WI38 (cell line): ENCODE results near the gene USP48.

Experiments
- H3K4me3 ChIP-seq: 2 replicates; pipeline ENCODE4 v1.5.1; 2011; ENCODE audit warnings: low read depth, mild to moderate bottlenecking, control low read depth, low read length
- TF ChIP-seq, protein P1 (sequence below): IDR thresholded peaks from 2 replicates; pipeline ENCODE4 v1.5.1; 2012; ENCODE audit warnings: low read depth, mild to moderate bottlenecking, control low read depth, low read length

USP48 gene

DNA sequence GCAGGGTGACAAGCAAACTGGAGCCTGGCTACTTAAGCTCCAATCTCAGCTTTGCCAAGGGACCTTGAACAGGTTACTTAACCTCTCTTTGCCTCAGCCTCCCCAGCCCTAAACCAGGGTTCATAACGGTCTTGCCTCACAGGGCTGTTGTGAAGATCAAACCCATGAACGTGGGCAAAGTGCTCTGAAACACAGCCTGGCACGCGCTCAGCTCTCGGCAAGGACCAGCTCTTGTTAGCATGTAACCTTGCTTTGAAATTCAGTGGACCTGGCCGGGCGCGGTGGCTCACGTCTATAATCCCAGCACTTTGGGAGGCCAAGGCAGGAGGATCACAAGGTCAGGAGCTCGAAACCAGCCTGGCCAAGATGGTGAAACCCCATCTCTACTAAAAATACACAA lies 138.6 kb downstream of the USP48 start:
- H3K4me3 ChIP-seq, result no peak overlapping the region
- TF ChIP-seq, protein P1, sequence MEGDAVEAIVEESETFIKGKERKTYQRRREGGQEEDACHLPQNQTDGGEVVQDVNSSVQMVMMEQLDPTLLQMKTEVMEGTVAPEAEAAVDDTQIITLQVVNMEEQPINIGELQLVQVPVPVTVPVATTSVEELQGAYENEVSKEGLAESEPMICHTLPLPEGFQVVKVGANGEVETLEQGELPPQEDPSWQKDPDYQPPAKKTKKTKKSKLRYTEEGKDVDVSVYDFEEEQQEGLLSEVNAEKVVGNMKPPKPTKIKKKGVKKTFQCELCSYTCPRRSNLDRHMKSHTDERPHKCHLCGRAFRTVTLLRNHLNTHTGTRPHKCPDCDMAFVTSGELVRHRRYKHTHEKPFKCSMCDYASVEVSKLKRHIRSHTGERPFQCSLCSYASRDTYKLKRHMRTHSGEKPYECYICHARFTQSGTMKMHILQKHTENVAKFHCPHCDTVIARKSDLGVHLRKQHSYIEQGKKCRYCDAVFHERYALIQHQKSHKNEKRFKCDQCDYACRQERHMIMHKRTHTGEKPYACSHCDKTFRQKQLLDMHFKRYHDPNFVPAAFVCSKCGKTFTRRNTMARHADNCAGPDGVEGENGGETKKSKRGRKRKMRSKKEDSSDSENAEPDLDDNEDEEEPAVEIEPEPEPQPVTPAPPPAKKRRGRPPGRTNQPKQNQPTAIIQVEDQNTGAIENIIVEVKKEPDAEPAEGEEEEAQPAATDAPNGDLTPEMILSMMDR, result no peak

DNA sequence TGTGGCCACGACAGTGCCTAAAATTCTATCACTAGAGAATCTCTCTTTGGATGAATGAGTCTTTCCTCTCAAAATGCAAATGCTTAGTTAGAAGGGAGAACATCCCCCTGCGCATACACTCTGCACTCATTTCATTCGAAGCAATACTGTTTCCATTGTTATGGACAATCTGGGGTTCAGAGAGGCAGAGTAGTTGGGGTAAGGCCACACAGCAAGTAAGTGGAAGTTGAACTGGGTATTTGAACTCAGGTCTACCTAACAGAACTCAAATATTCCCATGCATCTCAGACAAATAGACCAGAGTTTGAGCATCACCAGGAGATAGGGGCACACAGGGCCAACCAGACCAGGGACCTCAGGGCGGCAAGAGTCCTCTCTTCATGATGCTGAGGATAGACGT lies 139.3 kb downstream of the USP48 start:
- TF ChIP-seq, protein P1, result no peak
- H3K4me3 ChIP-seq, result no peak overlapping the region

- H3K4me3 ChIP-seq, result no peak overlapping the region
- TF ChIP-seq, protein P1, result no peak
Measured at GRCh38 chr1:21641967-21642739, 140.8 kb downstream of the USP48 start.

DNA sequence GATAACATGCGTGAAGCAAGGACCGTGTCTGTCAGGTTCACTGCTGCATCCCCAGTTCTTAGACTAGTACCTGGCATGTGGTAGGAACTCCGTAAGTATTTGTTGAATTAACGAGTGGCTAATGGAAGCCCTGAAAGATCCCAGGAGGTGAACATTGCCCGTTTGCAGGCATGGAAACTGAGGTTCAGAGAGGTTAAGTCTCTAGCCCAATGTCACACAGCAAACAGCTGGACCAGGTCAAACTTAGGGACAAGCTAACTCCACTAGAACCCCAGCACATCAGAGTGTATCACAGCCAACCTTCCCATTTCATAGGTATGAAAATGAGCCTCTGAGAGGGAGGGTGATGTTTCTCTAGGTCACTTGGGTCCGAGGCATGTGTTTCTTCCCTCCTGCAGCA lies 141.4 kb downstream of the USP48 start:
- TF ChIP-seq, protein P1, result no peak
- no peak overlapping the region for H3K4me3 ChIP-seq

GRCh38 chr1:21641076-21641475 lies 141.9 kb downstream of the USP48 start:
- no peak overlapping the region for H3K4me3 ChIP-seq
- TF ChIP-seq, protein P1, result no peak

GRCh38 chr1:21640653-21641052 lies 142.3 kb downstream of the USP48 start:
- H3K4me3 ChIP-seq, result no peak overlapping the region
- TF ChIP-seq, protein P1, result no peak

GRCh38 chr1:21639594-21640041 lies 143.3 kb downstream of the USP48 start:
- H3K4me3 ChIP-seq, result no peak overlapping the region
- TF ChIP-seq, protein P1, result no peak
